SK-N-SH treated with all-trans-retinoic acid at 6 μM for 48 hours (cell line): ENCODE data around the gene ECHDC3.

ENCODE experiments used
- ESRRG ChIP-seq: fragments of 250-450 bp; sonication (Bioruptor Pico); IDR thresholded peaks from 2 replicates; pipeline ENCODE4 v1.6.1; 2021; ENCODE audit warnings: mild to moderate bottlenecking
- TOX ChIP-seq: fragments of 250-450 bp; sonication (Bioruptor Pico); IDR thresholded peaks from 2 replicates; pipeline ENCODE4 v1.8.0; 2021; ENCODE audit warnings: mild to moderate bottlenecking, moderate library complexity, borderline replicate concordance
- ZNF70 ChIP-seq: fragments of 450-650 bp; formaldehyde crosslinking; IDR thresholded peaks from 2 replicates; pipeline ENCODE4 v1.5.0; 2020; ENCODE audit warnings: mild to moderate bottlenecking, moderate library complexity
- TF ChIP-seq, protein P1 (sequence below): fragments of 250-450 bp; sonication (Bioruptor Pico); IDR thresholded peaks from 2 replicates; pipeline ENCODE4 v1.8.0; 2020; ENCODE audit warnings: mild to moderate bottlenecking, moderate library complexity, borderline replicate concordance

DNA sequence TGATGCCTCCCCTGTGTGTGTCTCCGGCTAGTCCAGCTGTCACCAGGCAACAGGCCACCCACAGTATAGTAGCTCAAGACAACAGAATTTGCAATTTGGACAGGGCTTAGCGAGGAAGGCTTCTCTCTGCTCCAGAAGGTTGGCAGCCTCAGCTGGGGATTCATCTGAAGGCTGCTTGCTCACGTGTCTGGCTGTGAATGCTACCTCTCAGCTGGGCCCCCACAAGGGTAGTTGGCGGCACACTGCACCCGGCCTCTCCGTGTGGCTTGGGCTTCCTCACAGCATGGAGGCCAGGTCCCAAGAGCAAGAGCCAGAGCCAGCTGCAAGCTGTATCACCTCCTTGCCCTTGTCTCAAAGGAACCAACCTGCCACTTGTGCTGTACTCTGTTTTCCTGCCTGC, 19.2 kb downstream of the ECHDC3 start:
- TF ChIP-seq ZNF70 (CRISPR knock-in tag): no peak
- TF ChIP-seq, protein P1, sequence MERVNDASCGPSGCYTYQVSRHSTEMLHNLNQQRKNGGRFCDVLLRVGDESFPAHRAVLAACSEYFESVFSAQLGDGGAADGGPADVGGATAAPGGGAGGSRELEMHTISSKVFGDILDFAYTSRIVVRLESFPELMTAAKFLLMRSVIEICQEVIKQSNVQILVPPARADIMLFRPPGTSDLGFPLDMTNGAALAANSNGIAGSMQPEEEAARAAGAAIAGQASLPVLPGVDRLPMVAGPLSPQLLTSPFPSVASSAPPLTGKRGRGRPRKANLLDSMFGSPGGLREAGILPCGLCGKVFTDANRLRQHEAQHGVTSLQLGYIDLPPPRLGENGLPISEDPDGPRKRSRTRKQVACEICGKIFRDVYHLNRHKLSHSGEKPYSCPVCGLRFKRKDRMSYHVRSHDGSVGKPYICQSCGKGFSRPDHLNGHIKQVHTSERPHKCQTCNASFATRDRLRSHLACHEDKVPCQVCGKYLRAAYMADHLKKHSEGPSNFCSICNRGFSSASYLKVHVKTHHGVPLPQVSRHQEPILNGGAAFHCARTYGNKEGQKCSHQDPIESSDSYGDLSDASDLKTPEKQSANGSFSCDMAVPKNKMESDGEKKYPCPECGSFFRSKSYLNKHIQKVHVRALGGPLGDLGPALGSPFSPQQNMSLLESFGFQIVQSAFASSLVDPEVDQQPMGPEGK (CRISPR knock-in tag): no peak
- TF ChIP-seq ESRRG (CRISPR knock-in tag): no peak
- no peak for TF ChIP-seq TOX (CRISPR knock-in tag)
